ENCODE data around the gene SFI1. TPM values are rescaled to one million over a fixed set of nuclear protein-coding genes. Genes with fewer than 3 reads are reported as not detected.
"Not testable (repeated sequence)": the region's sequence is repeated elsewhere in the genome, so short reads cannot be mapped to it uniquely, and the experiment has no call there.

Gene SFI1
- total RNA-seq, 1 donor from 2014 or later: 238 TPM

- intact Hi-C loops (cut with micrococcal nuclease): not testable (repeated sequence)
Measured at GRCh38 chr22:31540166-31540565, 43.8 kb downstream of the SFI1 start.

GRCh38 chr22:31540966-31541365 is 44.6 kb downstream of the SFI1 start:
- intact Hi-C loops (cut with micrococcal nuclease): no loop called here

DNA sequence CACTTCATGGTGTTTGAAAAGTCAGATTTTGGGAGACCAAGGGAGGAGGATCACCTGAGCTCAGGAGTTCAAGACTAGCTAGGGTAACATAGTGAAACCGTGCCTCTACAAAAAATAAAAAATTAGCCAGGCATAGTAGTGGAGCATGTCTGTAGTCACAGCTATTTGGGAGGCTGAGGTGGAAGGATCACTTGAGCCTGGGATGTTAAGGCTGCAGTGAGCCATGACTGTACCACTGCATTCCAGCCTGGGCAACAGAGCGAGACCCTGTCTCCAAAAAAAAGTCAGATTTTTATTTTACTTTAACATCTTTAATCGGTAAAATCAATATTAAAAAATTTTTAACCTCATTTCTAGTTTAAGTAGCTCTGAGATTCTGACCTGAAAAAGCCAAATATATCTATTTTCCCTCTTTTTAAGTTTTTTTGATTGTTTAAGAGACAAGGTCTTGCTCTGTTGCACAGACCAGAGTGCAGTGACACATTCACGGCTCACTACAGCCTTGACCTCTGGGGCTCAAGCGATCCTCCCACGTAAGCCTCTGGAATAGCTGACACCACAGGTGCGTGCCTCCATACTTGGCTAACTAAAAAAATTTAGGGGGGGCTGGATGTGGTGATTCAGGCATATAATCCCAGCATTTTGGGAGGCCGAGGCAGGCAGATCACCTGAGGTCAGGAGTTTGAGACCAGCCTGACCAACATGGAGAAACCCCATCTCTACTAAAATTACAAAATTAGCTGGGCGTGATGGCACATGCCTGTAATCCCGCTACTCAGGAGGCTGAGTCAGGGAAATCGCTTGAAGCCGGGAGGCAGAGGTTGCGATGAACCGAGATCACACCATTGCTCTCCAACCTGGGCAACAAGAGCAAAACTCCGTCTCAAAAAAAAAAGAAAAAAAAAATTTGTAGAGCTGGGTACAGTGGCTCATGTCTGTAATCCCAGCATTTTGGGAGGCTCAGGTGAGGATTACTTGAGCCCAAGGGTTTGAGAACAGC is 48.4 kb downstream of the SFI1 start:
- intact Hi-C loops (cut with micrococcal nuclease): no loop called here

GRCh38 chr22:31550871-31551370 is 54.6 kb downstream of the SFI1 start:
- intact Hi-C loops (cut with micrococcal nuclease): no loop called here

DNA sequence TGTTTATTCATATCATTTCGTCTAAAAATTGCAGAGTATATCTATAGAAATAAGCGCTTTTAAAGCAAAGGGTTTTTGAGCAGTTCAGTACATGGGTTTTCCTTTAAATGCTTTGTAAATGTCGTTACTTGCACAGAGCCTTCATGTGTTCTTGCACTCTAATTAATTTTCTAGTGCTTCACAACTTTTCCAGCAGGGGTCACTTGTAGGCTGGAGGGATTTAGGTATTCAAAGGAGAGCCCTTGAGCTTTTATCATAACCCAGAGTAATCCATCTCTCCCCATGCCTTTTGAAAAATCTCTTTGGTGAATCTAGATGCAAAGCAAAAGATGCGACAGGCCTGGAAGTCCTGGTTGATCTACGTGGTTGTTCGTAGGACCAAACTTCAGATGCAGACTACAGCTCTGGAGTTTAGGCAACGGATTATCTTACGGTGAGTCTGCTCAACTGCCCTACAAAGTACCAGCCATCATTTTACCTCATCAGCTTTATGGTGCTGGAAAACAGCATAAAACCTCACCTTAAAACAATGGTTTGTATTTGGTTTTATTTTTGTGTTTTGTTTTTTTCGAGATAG is 60.4 kb downstream of the SFI1 start:
- intact Hi-C loops (cut with micrococcal nuclease): loop anchor here (1.0 kb wide), 1 partner anchor 77 kb away; no protein-coding TSS in a partner anchor

DNA sequence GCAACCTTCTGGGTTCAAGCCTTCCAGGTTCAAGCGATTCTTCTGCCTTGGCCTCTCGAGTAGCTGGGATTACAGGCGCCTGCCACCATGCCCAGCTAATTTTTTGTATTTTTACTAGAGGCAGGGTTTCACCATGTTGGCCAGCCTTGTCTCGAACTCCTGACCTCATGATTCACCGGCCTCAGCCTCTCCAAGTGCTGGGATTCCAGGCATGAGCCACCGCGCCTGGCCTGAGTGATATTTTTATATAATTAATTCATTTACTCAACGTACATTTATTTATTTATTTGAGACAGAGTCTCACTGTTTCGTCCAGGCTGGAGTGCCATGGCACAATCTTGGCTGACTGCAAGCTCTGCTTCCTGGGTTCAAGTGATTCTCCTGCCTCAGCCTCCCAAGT is 62.2 kb downstream of the SFI1 start:
- intact Hi-C loops (cut with micrococcal nuclease): not testable (repeated sequence)

- intact Hi-C loops (cut with micrococcal nuclease): loop anchor here (1.0 to 2.0 kb wide), 2 partner anchors 23 to 72 kb away; no protein-coding TSS in a partner anchor
Measured at GRCh38 chr22:31561238-31561887, 65.0 kb downstream of the SFI1 start.

DNA sequence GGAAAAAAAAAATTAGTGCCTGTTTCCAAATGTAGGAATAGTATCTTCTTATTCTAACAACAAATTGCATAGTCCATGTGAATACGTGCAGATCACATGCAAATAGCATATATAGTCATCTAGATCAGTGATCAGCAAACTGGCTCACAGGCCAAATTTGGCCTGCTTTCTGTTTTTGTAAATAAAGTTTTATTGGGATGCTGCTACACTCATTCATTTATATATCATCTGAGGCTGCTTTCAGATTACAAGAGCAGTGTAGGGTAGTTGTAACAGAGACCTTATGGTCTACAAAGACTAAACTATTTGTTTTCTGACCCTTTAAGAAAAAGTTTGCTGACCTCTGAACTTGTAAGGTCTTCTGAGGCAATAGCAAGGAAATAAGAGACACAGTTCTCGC is 65.6 kb downstream of the SFI1 start:
- intact Hi-C loops (cut with micrococcal nuclease): loop anchor here (1.0 to 2.0 kb wide), 2 partner anchors 23 to 71 kb away; no protein-coding TSS in a partner anchor

DNA sequence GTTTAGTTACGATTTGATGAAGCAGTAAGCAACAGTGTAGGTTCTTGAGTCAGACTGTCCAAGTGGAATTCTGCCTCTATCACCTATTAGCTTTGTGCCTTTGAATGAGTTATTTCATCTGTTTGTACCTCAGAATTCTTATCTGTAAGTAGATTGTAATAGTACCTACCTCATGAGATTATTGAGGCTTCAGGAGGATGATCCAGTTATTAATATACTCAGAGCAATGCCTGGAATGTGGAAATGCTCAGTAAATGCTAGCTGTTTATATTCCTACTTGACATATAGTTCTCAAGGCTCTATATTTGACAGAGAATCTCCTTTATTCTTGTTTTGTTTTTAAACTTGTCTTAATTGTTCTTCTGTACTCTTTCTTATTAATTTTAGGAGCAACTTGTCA is 70.1 kb downstream of the SFI1 start:
- intact Hi-C loops (cut with micrococcal nuclease): no loop called here

- intact Hi-C loops (cut with micrococcal nuclease): no loop called here
Measured at GRCh38 chr22:31567196-31567595, 70.9 kb downstream of the SFI1 start.

GRCh38 chr22:31567702-31568101 is 71.4 kb downstream of the SFI1 start:
- intact Hi-C loops (cut with micrococcal nuclease): no loop called here

DNA sequence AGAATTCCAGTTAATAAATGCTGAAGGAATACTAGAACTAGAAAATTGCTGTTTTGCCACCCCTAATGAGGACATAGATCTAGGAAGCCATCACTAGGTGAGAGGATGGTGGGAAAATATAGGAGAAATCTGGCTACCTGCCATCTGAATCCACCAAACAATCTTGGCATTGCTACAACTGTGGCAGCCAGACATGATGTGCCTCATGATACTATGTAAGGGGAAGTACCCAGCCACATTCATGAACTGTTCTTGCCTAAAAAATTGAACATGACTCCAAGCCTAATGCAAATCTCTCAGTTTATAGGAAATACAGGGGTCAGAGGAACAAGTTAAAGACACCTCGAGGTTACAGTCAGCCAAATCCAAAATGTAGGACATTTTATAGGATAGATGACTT is 72.8 kb downstream of the SFI1 start:
- intact Hi-C loops (cut with micrococcal nuclease): no loop called here

GRCh38 chr22:31572939-31573338 is 76.6 kb downstream of the SFI1 start:
- intact Hi-C loops (cut with micrococcal nuclease): no loop called here

- intact Hi-C loops (cut with micrococcal nuclease): no loop called here
Measured at GRCh38 chr22:31574055-31574670, 77.8 kb downstream of the SFI1 start.

- intact Hi-C loops (cut with micrococcal nuclease): no loop called here
Measured at GRCh38 chr22:31575190-31575589, 78.9 kb downstream of the SFI1 start.

DNA sequence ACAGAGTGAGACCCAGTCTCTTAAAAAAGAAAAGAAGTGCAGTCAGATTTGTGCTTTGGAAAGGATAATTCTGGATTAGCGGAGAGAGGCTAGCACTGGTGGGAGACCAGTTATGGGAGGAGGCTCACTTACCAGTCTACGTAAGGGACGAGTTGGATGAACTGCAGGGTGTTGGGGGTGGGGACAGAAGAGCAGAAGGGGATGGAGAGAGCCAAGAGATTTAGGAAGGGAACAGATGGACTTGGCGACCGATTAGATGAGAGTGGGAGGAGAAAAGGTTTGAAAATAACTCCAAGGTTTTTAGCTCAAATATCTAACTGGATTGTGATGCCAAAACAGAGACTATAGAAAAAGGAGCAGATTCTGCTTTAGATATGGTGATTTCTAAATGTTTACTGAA is 81.4 kb downstream of the SFI1 start:
- intact Hi-C loops (cut with micrococcal nuclease): no loop called here

- intact Hi-C loops (cut with micrococcal nuclease): no loop called here
Measured at GRCh38 chr22:31578171-31578570, 81.8 kb downstream of the SFI1 start.

DNA sequence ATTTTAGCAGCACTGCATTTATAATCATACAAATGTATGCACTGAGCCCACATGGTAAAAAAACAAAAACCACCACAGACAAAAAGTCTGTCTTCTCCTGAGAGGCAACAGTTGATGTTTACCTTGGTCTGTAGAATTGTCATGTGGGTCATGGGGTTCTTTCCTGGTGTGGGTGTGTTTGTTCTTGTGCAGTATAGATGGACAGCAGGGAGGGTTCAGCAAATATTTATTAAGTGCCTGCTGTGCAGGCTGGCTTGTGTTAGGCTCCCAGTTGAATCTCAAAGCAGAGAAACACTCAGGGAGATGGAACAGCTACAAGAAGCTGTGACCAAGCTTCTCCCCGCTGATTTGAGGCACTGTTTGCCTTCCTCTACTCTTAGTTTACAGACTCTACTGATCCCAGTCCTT is 83.5 kb downstream of the SFI1 start:
- intact Hi-C loops (cut with micrococcal nuclease): loop anchor here (5.0 kb wide), 1 partner anchor 43 kb away; no protein-coding TSS in a partner anchor

- intact Hi-C loops (cut with micrococcal nuclease): loop anchor here (2.0 to 5.0 kb wide), 4 partner anchors 23 to 87 kb away; partner anchors contain the start of gene SFI1
Measured at GRCh38 chr22:31583861-31584485, 87.6 kb downstream of the SFI1 start.

GRCh38 chr22:31584804-31585160 is 88.4 kb downstream of the SFI1 start:
- intact Hi-C loops (cut with micrococcal nuclease): loop anchor here (2.0 to 5.0 kb wide), 2 partner anchors 24 to 47 kb away; no protein-coding TSS in a partner anchor
